ENCODE results near the gene FNDC10. TPM values are rescaled to one million over a fixed set of nuclear protein-coding genes. Genes with fewer than 3 reads are reported as not detected.
A peak's percentile ranks its signal among the peaks of the same experiment; 100 is the strongest.

The FNDC10 gene
- total RNA-seq, 1 donor from 2014 or later = 4.1 TPM

GRCh38 chr1:1627829-1628753 lies 28.2 kb upstream of the FNDC10 start:
- DNase-seq (ENCODE audit: low spot score) = peak; percentile 46

DNA sequence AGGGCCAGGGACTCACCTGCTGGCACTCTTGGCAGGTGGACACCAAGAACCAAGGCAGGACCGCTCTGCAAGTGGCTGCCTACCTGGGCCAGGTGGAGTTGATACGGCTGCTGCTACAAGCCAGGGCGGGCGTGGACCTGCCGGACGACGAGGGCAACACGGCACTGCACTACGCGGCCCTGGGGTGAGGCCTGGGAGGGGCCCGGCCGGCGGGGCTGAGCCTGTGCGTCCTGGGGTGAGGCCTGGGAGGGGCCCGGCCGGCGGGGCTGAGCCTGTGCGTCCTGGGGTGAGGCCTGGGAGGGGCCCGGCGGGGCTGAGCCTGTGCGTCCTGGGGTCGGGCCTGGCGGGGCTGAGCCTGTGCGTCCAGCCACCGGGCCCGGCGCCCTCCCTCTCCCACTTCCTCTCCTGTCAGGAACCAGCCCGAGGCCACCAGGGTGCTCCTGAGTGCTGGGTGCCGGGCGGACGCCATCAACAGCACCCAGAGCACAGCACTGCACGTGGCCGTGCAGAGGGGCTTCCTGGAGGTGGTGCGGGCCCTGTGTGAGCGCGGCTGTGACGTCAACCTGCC lies 27.4 kb upstream of the FNDC10 start:
- DNase-seq (ENCODE audit: low spot score) = peak; percentile 79

DNA sequence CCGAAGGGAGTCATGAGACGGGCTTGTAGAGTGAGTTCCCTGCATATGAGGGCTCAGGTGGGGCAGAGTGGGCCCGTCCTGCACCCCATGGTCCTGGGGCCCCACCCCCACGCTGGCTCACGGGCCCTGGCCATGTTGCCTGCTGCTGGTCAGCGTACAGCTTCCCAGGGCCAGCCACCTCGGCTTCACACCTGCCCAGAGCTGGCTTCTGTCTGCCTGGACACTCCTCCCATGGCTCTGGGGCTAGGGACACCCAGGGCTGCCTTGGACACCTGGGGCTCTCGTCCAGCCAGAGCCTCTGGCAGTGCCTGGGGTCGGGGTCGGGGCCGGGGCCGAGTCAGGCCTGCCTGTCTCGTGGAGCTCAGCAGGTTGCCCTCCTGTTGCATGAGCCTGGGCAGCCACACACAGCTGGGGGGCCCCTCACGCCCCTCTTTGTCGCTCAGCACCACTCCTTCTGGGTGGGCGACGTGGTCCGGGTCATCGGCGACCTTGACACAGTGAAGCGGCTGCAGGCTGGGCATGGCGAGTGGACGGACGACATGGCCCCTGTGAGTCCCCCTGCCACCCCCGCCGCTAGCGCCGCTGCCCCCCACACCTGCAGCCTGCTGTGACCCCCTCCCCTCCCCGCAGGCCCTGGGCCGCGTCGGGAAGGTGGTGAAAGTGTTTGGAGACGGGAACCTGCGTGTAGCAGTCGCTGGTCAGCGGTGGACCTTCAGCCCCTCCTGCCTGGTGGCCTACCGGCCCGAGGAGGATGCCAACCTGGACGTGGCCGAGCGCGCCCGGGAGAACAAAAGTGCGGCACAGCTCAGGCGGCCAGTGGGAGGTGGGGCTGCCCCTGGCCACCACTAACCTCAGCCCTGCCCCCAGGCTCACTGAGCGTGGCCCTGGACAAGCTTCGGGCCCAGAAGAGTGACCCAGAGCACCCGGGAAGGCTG lies 26.5 kb upstream of the FNDC10 start:
- DNase-seq (ENCODE audit: low spot score) = peak; percentile 43

GRCh38 chr1:1625824-1626206 lies 25.9 kb upstream of the FNDC10 start:
- DNase-seq (ENCODE audit: low spot score) = peak; percentile 41

- no peak for DNase-seq (ENCODE audit: low spot score)
These were observed 25.5 kb upstream of the FNDC10 start for GRCh38 chr1:1625404-1625775.

- no peak for DNase-seq (ENCODE audit: low spot score)
These were observed 24.8 kb upstream of the FNDC10 start for GRCh38 chr1:1624443-1625403.

- DNase-seq (ENCODE audit: low spot score) = no peak
These were observed 23.9 kb upstream of the FNDC10 start for GRCh38 chr1:1623631-1624442.

DNA sequence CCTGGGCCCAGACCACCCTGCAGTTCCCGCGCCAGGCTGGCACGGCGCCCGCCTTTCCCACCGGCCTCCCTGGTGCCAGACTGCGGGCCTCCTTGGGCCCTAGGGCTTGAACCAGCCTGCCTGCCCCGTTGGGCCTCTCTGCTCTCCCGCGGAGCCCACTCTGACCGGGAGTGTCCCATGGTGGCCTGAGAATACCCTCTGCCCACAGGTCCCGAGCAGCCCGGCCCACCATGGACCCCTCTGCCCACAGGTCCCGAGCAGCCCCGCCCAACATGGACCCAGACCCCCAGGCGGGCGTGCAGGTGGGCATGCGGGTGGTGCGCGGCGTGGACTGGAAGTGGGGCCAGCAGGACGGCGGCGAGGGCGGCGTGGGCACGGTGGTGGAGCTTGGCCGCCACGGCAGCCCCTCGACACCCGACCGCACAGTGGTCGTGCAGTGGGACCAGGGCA lies 23.3 kb upstream of the FNDC10 start:
- DNase-seq (ENCODE audit: low spot score) = no peak

DNA sequence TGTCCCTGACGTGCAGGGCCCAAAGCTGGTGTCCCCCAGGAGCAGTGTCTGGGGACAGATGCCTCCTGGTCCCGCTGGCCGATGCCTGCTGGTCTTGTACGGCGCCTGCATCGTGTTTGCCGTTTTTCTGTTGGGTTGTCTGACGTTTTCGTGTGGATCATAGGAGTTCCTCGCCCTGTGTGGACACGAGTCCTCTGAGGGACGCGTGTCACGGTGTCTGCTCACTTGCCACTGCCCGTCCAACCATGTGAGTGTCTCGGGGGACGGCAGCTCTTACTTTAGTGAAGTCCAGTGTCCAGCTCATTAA lies 22.8 kb upstream of the FNDC10 start:
- DNase-seq (ENCODE audit: low spot score) = no peak

- no peak for DNase-seq (ENCODE audit: low spot score)
These were observed 22.3 kb upstream of the FNDC10 start for GRCh38 chr1:1622010-1622787.

GRCh38 chr1:1621173-1622009 lies 21.5 kb upstream of the FNDC10 start:
- no peak for DNase-seq (ENCODE audit: low spot score)

DNA sequence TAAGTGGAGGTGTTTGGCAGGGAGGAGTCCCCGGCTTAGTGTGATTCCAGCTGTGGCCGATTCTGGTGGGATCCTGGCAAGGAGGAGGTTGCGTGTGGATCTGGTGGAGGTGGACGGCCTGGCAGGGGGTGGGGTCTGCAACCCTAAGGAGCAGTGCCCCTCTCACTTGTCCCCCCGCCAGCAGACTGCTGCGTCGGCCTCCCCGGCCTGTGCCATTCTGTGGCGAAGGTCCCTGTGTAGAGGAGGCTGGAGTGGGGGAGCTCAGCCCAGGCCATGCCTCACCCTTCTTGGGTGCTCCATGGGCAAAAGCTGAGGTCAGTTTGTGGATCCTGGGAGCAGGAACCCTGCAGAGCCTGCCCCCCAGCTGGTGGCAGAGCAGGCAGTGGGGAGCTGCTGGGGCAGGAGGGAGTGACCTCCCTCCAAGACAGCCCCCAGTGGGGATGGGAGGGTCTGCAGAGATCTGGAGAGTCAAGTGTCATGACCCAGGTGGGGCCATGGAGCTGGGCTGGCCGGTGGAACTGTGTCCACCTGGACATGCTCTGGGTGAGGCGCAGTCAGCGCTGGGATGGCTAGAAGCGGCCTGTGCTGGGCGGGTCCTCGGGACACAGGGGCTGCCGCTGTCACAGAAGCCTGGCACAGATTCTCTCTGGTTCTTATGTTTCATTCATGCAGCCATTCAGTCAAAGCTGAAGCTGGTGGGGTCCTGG lies 20.7 kb upstream of the FNDC10 start:
- DNase-seq (ENCODE audit: low spot score) = no peak

DNA sequence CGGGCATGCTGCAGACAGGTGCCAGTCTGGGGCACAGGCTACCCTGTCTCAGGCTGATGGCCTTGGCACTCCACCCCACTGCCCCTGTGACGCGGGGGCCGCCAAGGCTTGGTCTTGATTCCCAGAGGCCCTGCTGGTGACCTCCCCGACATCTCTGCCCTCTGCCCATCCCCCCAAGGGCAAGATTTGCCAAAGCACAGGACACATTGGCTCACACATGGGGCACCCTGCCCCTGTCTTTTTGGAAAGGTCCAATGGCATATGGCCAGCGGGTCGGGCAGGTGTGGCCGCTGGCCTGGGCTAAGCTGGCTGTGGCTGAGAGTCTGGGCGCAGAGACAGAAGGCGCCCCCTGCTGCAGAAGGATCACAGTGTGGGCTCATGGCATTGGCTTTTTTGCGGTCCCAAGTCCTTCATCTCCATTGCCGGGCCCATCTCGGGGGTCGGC lies 20.0 kb upstream of the FNDC10 start:
- DNase-seq (ENCODE audit: low spot score) = no peak

- DNase-seq (ENCODE audit: low spot score) = no peak
These were observed 18.6 kb upstream of the FNDC10 start for GRCh38 chr1:1618396-1619068.

GRCh38 chr1:1617925-1618324 lies 18.0 kb upstream of the FNDC10 start:
- DNase-seq (ENCODE audit: low spot score) = no peak

- no peak for DNase-seq (ENCODE audit: low spot score)
These were observed 17.6 kb upstream of the FNDC10 start for GRCh38 chr1:1617516-1617915.

DNA sequence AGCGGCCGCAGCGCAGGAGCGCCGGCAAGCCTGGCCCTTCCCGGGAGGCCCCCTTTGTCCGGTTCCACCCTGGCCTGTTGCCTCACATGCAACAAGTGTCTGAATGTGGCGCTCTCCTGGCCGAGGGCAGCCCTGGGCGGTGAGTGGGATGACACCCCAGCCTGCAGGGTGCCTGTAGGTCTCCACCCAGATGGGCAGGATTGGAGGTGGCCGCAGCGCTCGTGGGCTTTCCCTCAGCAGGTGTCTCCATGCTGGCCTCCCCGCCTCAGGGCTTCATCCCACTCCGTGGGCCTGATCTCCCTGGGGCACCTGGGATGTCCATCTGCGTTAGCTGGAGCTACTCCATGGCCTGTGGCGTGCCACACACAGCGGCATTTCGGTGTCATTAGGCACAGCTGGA lies 16.9 kb upstream of the FNDC10 start:
- DNase-seq (ENCODE audit: low spot score) = no peak
